SU-DHL-6 (cell line): Measurements from ENCODE around the gene APOL1.
"Not testable (repeated sequence)": the region's sequence is repeated elsewhere in the genome, so short reads cannot be mapped to it uniquely, and the experiment has no call there.

Source experiments
- H2AFZ ChIP-seq: fragments of 200-600 bp; sonication (generic); 2 replicates; pipeline ENCODE4 v1.6.1; 2014; ENCODE audit warnings: low read depth, mild to moderate bottlenecking, moderate library complexity, mixed read lengths, antibody characterized with exemption, low read length; ENCODE audit not compliant: severe bottlenecking
- H3F3A ChIP-seq: fragments of 200-600 bp; shearing (Covaris generic); 2 replicates; pipeline ENCODE4 v1.6.0; 2016; ENCODE audit warnings: antibody characterized with exemption, mild to moderate bottlenecking; ENCODE audit not compliant: insufficient read depth
- H3K27ac ChIP-seq: fragments of 200-600 bp; sonication (generic); 2 replicates; pipeline ENCODE4 v1.5.1; 2016; ENCODE audit warnings: low read depth, mild to moderate bottlenecking, low read length, moderate library complexity, mixed read lengths
- H3K27me3 ChIP-seq: fragments of 200-600 bp; sonication (generic), shearing (Covaris generic); 2 replicates; pipeline ENCODE4 v1.6.0; 2014; ENCODE audit warnings: mild to moderate bottlenecking, low read length
- H3K36me3 ChIP-seq: fragments of 200-600 bp; sonication (generic); 2 replicates; pipeline ENCODE4 v1.6.1; 2014; ENCODE audit warnings: mild to moderate bottlenecking, low read length, mixed read lengths
- H3K4me2 ChIP-seq: fragments of 300-600, 200-600 bp; shearing (Covaris generic), sonication (generic); 2 replicates; pipeline ENCODE4 v1.6.0; 2014; ENCODE audit warnings: low read length, low read depth, mild to moderate bottlenecking; ENCODE audit not compliant: poor library complexity, severe bottlenecking
- H3K4me3 ChIP-seq: fragments of 200-600 bp; sonication (generic); 2 replicates; pipeline ENCODE4 v1.5.1; 2014; ENCODE audit warnings: antibody characterized with exemption, low read length, mild to moderate bottlenecking, mixed read lengths; ENCODE audit not compliant: insufficient read depth, poor library complexity, severe bottlenecking
- H3K79me2 ChIP-seq: fragments of 200-600 bp; sonication (generic); 2 replicates; pipeline ENCODE4 v1.6.1; 2014; ENCODE audit warnings: mild to moderate bottlenecking, low read length, moderate library complexity; ENCODE audit not compliant: insufficient read depth
- H3K9ac ChIP-seq: fragments of 200-600 bp; sonication (generic); 2 replicates; pipeline ENCODE4 v1.7.0; 2014; ENCODE audit warnings: mild to moderate bottlenecking, low read length
- H3K9me2 ChIP-seq: fragments of 200-600 bp; sonication (generic); replicated peaks from 2 replicates; pipeline ENCODE4 v1.6.1; 2014; ENCODE audit warnings: low read length; ENCODE audit not compliant: insufficient read depth
- H3K9me3 ChIP-seq: fragments of 200-600 bp; sonication (generic); 2 replicates; pipeline ENCODE4 v1.6.1; 2014; ENCODE audit warnings: low read length, mixed read lengths; ENCODE audit not compliant: insufficient read depth
- H4K20me1 ChIP-seq: fragments of 200-600 bp; sonication (generic); 2 replicates; pipeline ENCODE4 v1.6.1; 2014; ENCODE audit warnings: low read depth, mild to moderate bottlenecking, antibody characterized with exemption, low read length, moderate library complexity, mixed read lengths
- CTCF ChIP-seq: fragments of 200-600 bp; sonication (generic); IDR thresholded peaks from one replicate; pipeline ENCODE4 v1.5.1; 2017; ENCODE audit warnings: antibody characterized with exemption, mild to moderate bottlenecking, low read length, moderate library complexity; ENCODE audit not compliant: insufficient read depth, poor library complexity, severe bottlenecking
- EZH2phosphoT487 ChIP-seq: fragments of 200-600 bp; sonication (generic), shearing (Covaris generic); conservative IDR thresholded peaks from 2 replicates; pipeline ENCODE4 v1.6.1; 2018; ENCODE audit warnings: mild to moderate bottlenecking, antibody characterized with exemption, low read length, moderate library complexity, mixed read lengths

The APOL1 gene

GRCh38 chr22:36206255-36206654, 46.7 kb upstream of the APOL1 start:
- no peak overlapping the region for H3K27ac ChIP-seq
- no peak for TF ChIP-seq CTCF
- TF ChIP-seq EZH2phosphoT487, result no peak

GRCh38 chr22:36208162-36208765, 44.7 kb upstream of the APOL1 start:
- Histone ChIP-seq H3K9me2 (no peaks in the 10 kb centered on the region), H3K9ac (no peak overlapping the region), H3K4me3 (no peak overlapping the region), H3K27me3 (no peaks in the 10 kb centered on the region), H3K36me3 (no peaks in the 10 kb centered on the region), H4K20me1 (no peaks in the 10 kb centered on the region), H3K27ac (no peak overlapping the region), H3F3A (no peaks in the 10 kb centered on the region), H3K9me3 (no peaks in the 10 kb centered on the region), H3K79me2 (no peaks in the 10 kb centered on the region), H2AFZ (no peak overlapping the region), H3K4me2 (no peak overlapping the region)
- TF ChIP-seq EZH2phosphoT487 (no peak), CTCF (no peak)

More at GRCh38 chr22:36206255-36206654, 46.7 kb upstream of the APOL1 start:
- no peaks in the 10 kb centered on the region for H3F3A ChIP-seq
- H3K4me2 ChIP-seq, result no peak overlapping the region
- H3K79me2 ChIP-seq, result no peaks in the 10 kb centered on the region
- H2AFZ ChIP-seq, result no peak overlapping the region
- H3K36me3 ChIP-seq, result no peaks in the 10 kb centered on the region
- no peak overlapping the region for H3K4me3 ChIP-seq
- H3K9ac ChIP-seq, result no peak overlapping the region
- no peaks in the 10 kb centered on the region for H4K20me1 ChIP-seq
- no peaks in the 10 kb centered on the region for H3K27me3 ChIP-seq
- no peaks in the 10 kb centered on the region for H3K9me2 ChIP-seq
- no peaks in the 10 kb centered on the region for H3K9me3 ChIP-seq

GRCh38 chr22:36208914-36209313, 44.0 kb upstream of the APOL1 start:
- TF ChIP-seq CTCF, result no peak
- no peak for TF ChIP-seq EZH2phosphoT487
- Histone ChIP-seq H3K79me2 (no peaks in the 10 kb centered on the region), H3F3A (no peaks in the 10 kb centered on the region), H3K4me2 (no peak overlapping the region), H3K27ac (no peak overlapping the region), H3K9me3 (no peaks in the 10 kb centered on the region), H3K9me2 (no peaks in the 10 kb centered on the region), H2AFZ (no peak overlapping the region), H3K27me3 (no peaks in the 10 kb centered on the region), H3K36me3 (no peaks in the 10 kb centered on the region), H3K9ac (no peak overlapping the region), H4K20me1 (no peaks in the 10 kb centered on the region), H3K4me3 (no peak overlapping the region)

GRCh38 chr22:36209488-36209908, 43.4 kb upstream of the APOL1 start:
- not testable (repeated sequence) for H3K79me2 ChIP-seq, H2AFZ ChIP-seq, H3K36me3 ChIP-seq, H3K9me3 ChIP-seq, H3K9ac ChIP-seq, H3K9me2 ChIP-seq, H3K27ac ChIP-seq, H3F3A ChIP-seq, H3K4me3 ChIP-seq, H3K27me3 ChIP-seq, H4K20me1 ChIP-seq, H3K4me2 ChIP-seq
